GM23338 (cell line): Measurements from ENCODE around the gene CDC14B. TPM values are rescaled to one million over a fixed set of nuclear protein-coding genes. Genes with fewer than 3 reads are reported as not detected.

Experiments used
- ATAC-seq: fragments of 200-7000 bp; cut with Tn5 transposase; 3 replicates; pipeline ENCODE4 v1.9.1; 2020
- DNase-seq: peaks from one replicate; pipeline ENCODE4 v3.0.0-alpha.2; 2015; ENCODE audit warnings: low spot score
- H2AFZ ChIP-seq: fragments of 200-600 bp; sonication (generic); 2 replicates; pipeline ENCODE4 v1.8.0; 2016; ENCODE audit warnings: antibody characterized with exemption, mild to moderate bottlenecking, moderate library complexity
- H3F3A ChIP-seq: fragments of 200-600 bp; sonication (generic); replicated peaks from 2 replicates; pipeline ENCODE4 v1.8.0; 2017; ENCODE audit warnings: antibody characterized with exemption, mixed run types, low read depth
- H3K27ac ChIP-seq: fragments of 200-600 bp; sonication (generic); 2 replicates; pipeline ENCODE4 v1.6.1; 2016; ENCODE audit warnings: low read depth
- H3K27me3 ChIP-seq: fragments of 200-600 bp; sonication (generic); 2 replicates; pipeline ENCODE4 v1.8.0; 2016; ENCODE audit warnings: mild to moderate bottlenecking, mixed run types, moderate library complexity; ENCODE audit not compliant: insufficient read depth
- H3K36me3 ChIP-seq: fragments of 200-600 bp; sonication (generic); 2 replicates; pipeline ENCODE4 v1.8.0; 2016; ENCODE audit warnings: mild to moderate bottlenecking; ENCODE audit not compliant: insufficient read depth
- H3K4me1 ChIP-seq: fragments of 200-600 bp; sonication (generic); 2 replicates; pipeline ENCODE4 v1.8.0; 2016; ENCODE audit warnings: mild to moderate bottlenecking, moderate library complexity; ENCODE audit not compliant: insufficient read depth
- H3K4me2 ChIP-seq: fragments of 200-600 bp; sonication (generic); 2 replicates; pipeline ENCODE4 v1.7.1; 2017; ENCODE audit warnings: mixed run types
- H3K4me3 ChIP-seq: fragments of 200-600 bp; sonication (generic); 2 replicates; pipeline ENCODE4 v1.6.1; 2016; ENCODE audit warnings: mixed run types
- H3K79me2 ChIP-seq: fragments of 200-600 bp; sonication (generic); replicated peaks from 2 replicates; pipeline ENCODE4 v1.8.0; 2017; ENCODE audit warnings: mild to moderate bottlenecking; ENCODE audit not compliant: insufficient read depth
- H3K9me2 ChIP-seq: fragments of 200-600 bp; sonication (generic); 2 replicates; pipeline ENCODE4 v1.8.0; 2017; ENCODE audit not compliant: insufficient read depth
- H4K20me1 ChIP-seq: fragments of 200-600 bp; sonication (generic); replicated peaks from 2 replicates; pipeline ENCODE4 v1.8.0; 2017; ENCODE audit warnings: mild to moderate bottlenecking; ENCODE audit not compliant: insufficient read depth
- H3K27ac Mint-ChIP-seq: 2 replicates; pipeline ENCODE4 v1.8.0; 2020; ENCODE audit warnings: inconsistent platforms, mild to moderate bottlenecking, moderate library complexity, mixed read lengths
- H3K27me3 Mint-ChIP-seq: 3 replicates; pipeline ENCODE4 v1.8.0; 2022; ENCODE audit warnings: low read depth, mild to moderate bottlenecking, moderate library complexity, mixed read lengths, inconsistent platforms; ENCODE audit not compliant: insufficient read depth, poor library complexity
- H3K36me3 Mint-ChIP-seq: 3 replicates; pipeline ENCODE4 v1.8.0; 2021; ENCODE audit warnings: low read depth, mild to moderate bottlenecking, inconsistent platforms, moderate library complexity, mixed read lengths
- H3K4me1 Mint-ChIP-seq: 3 replicates; pipeline ENCODE4 v1.8.0; 2020; ENCODE audit warnings: mild to moderate bottlenecking, inconsistent platforms, mixed read lengths
- H3K4me3 Mint-ChIP-seq: 3 replicates; pipeline ENCODE4 v1.8.0; 2021; ENCODE audit warnings: moderate library complexity, mild to moderate bottlenecking, inconsistent platforms, mixed read lengths
- H3K9me3 Mint-ChIP-seq: 3 replicates; pipeline ENCODE4 v1.8.0; 2020; ENCODE audit warnings: moderate library complexity, mild to moderate bottlenecking, inconsistent platforms, mixed read lengths
- CREB1 ChIP-seq: fragments of 250-450 bp; sonication (Bioruptor Pico); IDR thresholded peaks from 2 replicates; pipeline ENCODE4 v1.5.0; 2020; ENCODE audit warnings: low read depth, mild to moderate bottlenecking, moderate library complexity
- ETS1 ChIP-seq: IDR thresholded peaks from 2 replicates; pipeline ENCODE4 v1.6.1; 2016; ENCODE audit warnings: antibody characterized with exemption
- EZH2 ChIP-seq: fragments of 200-600 bp; sonication (generic); IDR thresholded peaks from one replicate; pipeline ENCODE4 v1.8.0; 2017; ENCODE audit warnings: antibody characterized with exemption, mild to moderate bottlenecking, low read depth; ENCODE audit not compliant: unreplicated experiment
- EZH2phosphoT487 ChIP-seq: fragments of 200-600 bp; sonication (generic); IDR thresholded peaks from one replicate; pipeline ENCODE4 v1.8.1; 2018; ENCODE audit warnings: antibody characterized with exemption; ENCODE audit not compliant: unreplicated experiment
- JUNB ChIP-seq: IDR thresholded peaks from one replicate; pipeline ENCODE4 v1.6.1; 2016; ENCODE audit warnings: antibody characterized with exemption; ENCODE audit not compliant: unreplicated experiment
- NANOG ChIP-seq: IDR thresholded peaks from 2 replicates; pipeline ENCODE4 v1.6.1; 2016; ENCODE audit warnings: antibody characterized with exemption, borderline replicate concordance
- POLR2AphosphoS5 ChIP-seq: IDR thresholded peaks from 2 replicates; pipeline ENCODE4 v1.6.1; 2016; ENCODE audit warnings: antibody characterized with exemption, low read depth
- STAT1 ChIP-seq: IDR thresholded peaks from one replicate; pipeline ENCODE4 v1.6.1; 2016; ENCODE audit warnings: antibody characterized with exemption; ENCODE audit not compliant: unreplicated experiment
- ZNF331 ChIP-seq: fragments of 250-450 bp; sonication (Bioruptor Pico); IDR thresholded peaks from 2 replicates; pipeline ENCODE4 v1.5.0; 2020; ENCODE audit warnings: low read depth, mild to moderate bottlenecking, moderate library complexity
- polyA plus RNA-seq: library from polyadenylated mRNA; unstranded; fragments of >200 nt; fragmentation: Nextera tagmentation; extraction: Ambion mirVana; gene quantifications from 2 replicates; pipeline ENCODE4 v1.2.1, GENCODE V29; 2016
- total RNA-seq: library from RNA; depleted of rRNA; stranded (reverse); fragments of >200 nt; shearing (Covaris generic); gene quantifications from 2 replicates; pipeline ENCODE4 v1.2.3, GENCODE V29; 2014
- TF ChIP-seq, protein P1 (sequence below), 2 experiments: fragments of 200-600 bp in 1 of 2; sonication (generic) in 1 of 2; conservative IDR thresholded peaks; 2 replicates each; pipeline versions ENCODE4 v1.5.1 to v1.6.1; 2016 to 2017; ENCODE audit warnings: antibody characterized with exemption in 2 of 2, low read depth in 2 of 2, mild to moderate bottlenecking in 2 of 2, moderate library complexity in 1 of 2
- TF ChIP-seq, protein P2 (sequence below): IDR thresholded peaks from one replicate; pipeline ENCODE4 v1.6.1; 2018; ENCODE audit warnings: antibody characterized with exemption; ENCODE audit not compliant: unreplicated experiment

The CDC14B gene
- total and polyA plus RNA-seq, 2 experiments from 2014 or later, result 12.2 to 52.1 TPM

- TF ChIP-seq, protein P1, sequence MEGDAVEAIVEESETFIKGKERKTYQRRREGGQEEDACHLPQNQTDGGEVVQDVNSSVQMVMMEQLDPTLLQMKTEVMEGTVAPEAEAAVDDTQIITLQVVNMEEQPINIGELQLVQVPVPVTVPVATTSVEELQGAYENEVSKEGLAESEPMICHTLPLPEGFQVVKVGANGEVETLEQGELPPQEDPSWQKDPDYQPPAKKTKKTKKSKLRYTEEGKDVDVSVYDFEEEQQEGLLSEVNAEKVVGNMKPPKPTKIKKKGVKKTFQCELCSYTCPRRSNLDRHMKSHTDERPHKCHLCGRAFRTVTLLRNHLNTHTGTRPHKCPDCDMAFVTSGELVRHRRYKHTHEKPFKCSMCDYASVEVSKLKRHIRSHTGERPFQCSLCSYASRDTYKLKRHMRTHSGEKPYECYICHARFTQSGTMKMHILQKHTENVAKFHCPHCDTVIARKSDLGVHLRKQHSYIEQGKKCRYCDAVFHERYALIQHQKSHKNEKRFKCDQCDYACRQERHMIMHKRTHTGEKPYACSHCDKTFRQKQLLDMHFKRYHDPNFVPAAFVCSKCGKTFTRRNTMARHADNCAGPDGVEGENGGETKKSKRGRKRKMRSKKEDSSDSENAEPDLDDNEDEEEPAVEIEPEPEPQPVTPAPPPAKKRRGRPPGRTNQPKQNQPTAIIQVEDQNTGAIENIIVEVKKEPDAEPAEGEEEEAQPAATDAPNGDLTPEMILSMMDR (conservative IDR thresholded peaks at IDR 0.05; ENCODE audit: low read depth in 2 of 2), result no peak
- TF ChIP-seq JUNB (no peak), NANOG (no peak), ZNF331 (no peak), EZH2 (no peak), CREB1 (no peak), STAT1 (no peak), ETS1 (no peak), POLR2AphosphoS5 (no peak)
- TF ChIP-seq, protein P2, sequence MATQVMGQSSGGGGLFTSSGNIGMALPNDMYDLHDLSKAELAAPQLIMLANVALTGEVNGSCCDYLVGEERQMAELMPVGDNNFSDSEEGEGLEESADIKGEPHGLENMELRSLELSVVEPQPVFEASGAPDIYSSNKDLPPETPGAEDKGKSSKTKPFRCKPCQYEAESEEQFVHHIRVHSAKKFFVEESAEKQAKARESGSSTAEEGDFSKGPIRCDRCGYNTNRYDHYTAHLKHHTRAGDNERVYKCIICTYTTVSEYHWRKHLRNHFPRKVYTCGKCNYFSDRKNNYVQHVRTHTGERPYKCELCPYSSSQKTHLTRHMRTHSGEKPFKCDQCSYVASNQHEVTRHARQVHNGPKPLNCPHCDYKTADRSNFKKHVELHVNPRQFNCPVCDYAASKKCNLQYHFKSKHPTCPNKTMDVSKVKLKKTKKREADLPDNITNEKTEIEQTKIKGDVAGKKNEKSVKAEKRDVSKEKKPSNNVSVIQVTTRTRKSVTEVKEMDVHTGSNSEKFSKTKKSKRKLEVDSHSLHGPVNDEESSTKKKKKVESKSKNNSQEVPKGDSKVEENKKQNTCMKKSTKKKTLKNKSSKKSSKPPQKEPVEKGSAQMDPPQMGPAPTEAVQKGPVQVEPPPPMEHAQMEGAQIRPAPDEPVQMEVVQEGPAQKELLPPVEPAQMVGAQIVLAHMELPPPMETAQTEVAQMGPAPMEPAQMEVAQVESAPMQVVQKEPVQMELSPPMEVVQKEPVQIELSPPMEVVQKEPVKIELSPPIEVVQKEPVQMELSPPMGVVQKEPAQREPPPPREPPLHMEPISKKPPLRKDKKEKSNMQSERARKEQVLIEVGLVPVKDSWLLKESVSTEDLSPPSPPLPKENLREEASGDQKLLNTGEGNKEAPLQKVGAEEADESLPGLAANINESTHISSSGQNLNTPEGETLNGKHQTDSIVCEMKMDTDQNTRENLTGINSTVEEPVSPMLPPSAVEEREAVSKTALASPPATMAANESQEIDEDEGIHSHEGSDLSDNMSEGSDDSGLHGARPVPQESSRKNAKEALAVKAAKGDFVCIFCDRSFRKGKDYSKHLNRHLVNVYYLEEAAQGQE, result no peak
Observed at GRCh38 chr9:96460470-96460869, 159.2 kb downstream of the CDC14B start (continued).

DNA sequence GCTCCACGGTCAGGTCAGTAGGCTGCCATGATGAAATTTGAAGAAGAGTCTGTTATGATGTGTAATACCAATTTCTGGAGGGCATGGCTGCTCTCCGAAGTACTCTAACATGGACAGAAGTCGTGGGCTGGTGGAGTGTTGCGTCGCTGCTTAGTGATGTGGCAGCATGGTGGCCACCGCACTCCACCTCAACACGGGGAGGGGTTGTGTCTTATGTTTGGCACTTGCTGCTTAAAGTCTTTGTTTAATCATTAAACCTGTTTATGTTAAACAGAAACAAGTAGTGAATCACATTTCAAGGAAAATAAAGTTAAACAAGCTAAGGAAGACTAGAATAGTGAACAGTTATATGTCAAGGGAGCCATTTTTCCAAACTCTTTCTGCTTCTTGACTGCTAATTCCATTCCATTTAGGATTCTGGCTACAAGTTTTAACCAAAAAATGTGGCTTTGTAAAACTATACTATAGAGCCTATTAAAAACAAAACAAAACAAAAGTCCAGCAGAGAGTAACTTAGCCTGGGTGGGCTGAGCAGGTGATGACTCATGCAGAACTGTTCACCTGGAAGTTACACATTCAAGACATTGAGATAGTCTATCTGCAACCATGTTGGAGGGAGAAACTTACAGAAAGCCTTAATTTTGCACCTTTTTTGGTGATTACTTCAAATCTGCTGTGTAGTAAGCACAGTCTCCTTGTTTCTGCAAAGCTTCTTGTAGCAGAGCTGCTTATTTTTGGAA lies 160.2 kb downstream of the CDC14B start:
- H3K4me3 ChIP-seq, result no peak overlapping the region
- peak overlapping the region; percentile 44 for H3K4me2 ChIP-seq
- no peaks in the 10 kb centered on the region for H3K9me3 Mint-ChIP-seq
- H3K36me3 Mint-ChIP-seq, result peaks cover 4% of the 10 kb centered on the region; the same call in 1 of the 3 replicates
- H2AFZ ChIP-seq, result no peak overlapping the region
- peaks cover 35% of the 10 kb centered on the region for H3K4me1 ChIP-seq
- no peaks in the 10 kb centered on the region for H3F3A ChIP-seq
- H3K27me3 Mint-ChIP-seq, result peaks cover 1% of the 10 kb centered on the region
- DNase-seq (no peak), ATAC-seq (no peak)
- no peaks in the 10 kb centered on the region for H3K36me3 ChIP-seq
- H3K79me2 ChIP-seq, result 0 out of 2 replicates have a peak, but pooled peaks cover 6% of the 10 kb centered on the region
- TF ChIP-seq EZH2phosphoT487, result no peak
- peaks cover 40% of the 10 kb centered on the region for H3K4me1 Mint-ChIP-seq
- H4K20me1 ChIP-seq, result no peaks in the 10 kb centered on the region
- peak overlapping the region; percentile 61 for H3K27ac ChIP-seq
- no peak overlapping the region; the same call in 1 of the 2 replicates for H3K27ac Mint-ChIP-seq
- H3K4me3 Mint-ChIP-seq, result no peak overlapping the region
- no peaks in the 10 kb centered on the region for H3K9me2 ChIP-seq
- H3K27me3 ChIP-seq, result no peaks in the 10 kb centered on the region
